ENCODE measurements around the gene ZRANB3.
"Not testable (repeated sequence)": the region's sequence is repeated elsewhere in the genome, so short reads cannot be mapped to it uniquely, and the experiment has no call there.

The ZRANB3 gene

GRCh38 chr2:135124924-135125886 lies 405.8 kb downstream of the ZRANB3 start:
- no peak for DNase-seq (ENCODE audit: low read depth)

GRCh38 chr2:135121658-135122039 lies 409.4 kb downstream of the ZRANB3 start:
- not testable (repeated sequence) for DNase-seq (ENCODE audit: low read depth)

GRCh38 chr2:135121016-135121657 lies 409.9 kb downstream of the ZRANB3 start:
- DNase-seq (ENCODE audit: low read depth): no peak

GRCh38 chr2:135119582-135119981 lies 411.4 kb downstream of the ZRANB3 start:
- no peak for DNase-seq (ENCODE audit: low read depth)

GRCh38 chr2:135113322-135113721 lies 417.7 kb downstream of the ZRANB3 start:
- no peak for DNase-seq (ENCODE audit: low read depth)

- DNase-seq (ENCODE audit: low read depth): not testable (repeated sequence)
These were observed 425.3 kb downstream of the ZRANB3 start for GRCh38 chr2:135105513-135106316.

GRCh38 chr2:135103843-135104242 lies 427.2 kb downstream of the ZRANB3 start:
- DNase-seq (ENCODE audit: low read depth): no peak

- DNase-seq (ENCODE audit: low read depth): no peak
These were observed 431.1 kb downstream of the ZRANB3 start for GRCh38 chr2:135099802-135100483.

GRCh38 chr2:135097532-135098231 lies 433.3 kb downstream of the ZRANB3 start:
- no peak for DNase-seq (ENCODE audit: low read depth)

GRCh38 chr2:135096665-135097446 lies 434.2 kb downstream of the ZRANB3 start:
- no peak for DNase-seq (ENCODE audit: low read depth)

- no peak for DNase-seq (ENCODE audit: low read depth)
These were observed 435.4 kb downstream of the ZRANB3 start for GRCh38 chr2:135095591-135095990.

GRCh38 chr2:135094508-135094907 lies 436.5 kb downstream of the ZRANB3 start:
- no peak for DNase-seq (ENCODE audit: low read depth)

- no peak for DNase-seq (ENCODE audit: low read depth)
These were observed 437.2 kb downstream of the ZRANB3 start for GRCh38 chr2:135093670-135094330.

GRCh38 chr2:135093193-135093592 lies 437.8 kb downstream of the ZRANB3 start:
- DNase-seq (ENCODE audit: low read depth): no peak

- no peak for DNase-seq (ENCODE audit: low read depth)
These were observed 439.3 kb downstream of the ZRANB3 start for GRCh38 chr2:135091681-135092080.

GRCh38 chr2:135089597-135089996 lies 441.4 kb downstream of the ZRANB3 start:
- DNase-seq (ENCODE audit: low read depth): not testable (repeated sequence)
